ENCODE results near the gene AK5. TPM values are rescaled to one million over a fixed set of nuclear protein-coding genes. Genes with fewer than 3 reads are reported as not detected.
A peak's percentile ranks its signal among the peaks of the same experiment; 100 is the strongest.

Gene AK5
- polyA plus RNA-seq, 1 donor (not counting 4 experiments of a cell fraction or from before 2014, with no cell fraction given) = 0.30 TPM

DNA sequence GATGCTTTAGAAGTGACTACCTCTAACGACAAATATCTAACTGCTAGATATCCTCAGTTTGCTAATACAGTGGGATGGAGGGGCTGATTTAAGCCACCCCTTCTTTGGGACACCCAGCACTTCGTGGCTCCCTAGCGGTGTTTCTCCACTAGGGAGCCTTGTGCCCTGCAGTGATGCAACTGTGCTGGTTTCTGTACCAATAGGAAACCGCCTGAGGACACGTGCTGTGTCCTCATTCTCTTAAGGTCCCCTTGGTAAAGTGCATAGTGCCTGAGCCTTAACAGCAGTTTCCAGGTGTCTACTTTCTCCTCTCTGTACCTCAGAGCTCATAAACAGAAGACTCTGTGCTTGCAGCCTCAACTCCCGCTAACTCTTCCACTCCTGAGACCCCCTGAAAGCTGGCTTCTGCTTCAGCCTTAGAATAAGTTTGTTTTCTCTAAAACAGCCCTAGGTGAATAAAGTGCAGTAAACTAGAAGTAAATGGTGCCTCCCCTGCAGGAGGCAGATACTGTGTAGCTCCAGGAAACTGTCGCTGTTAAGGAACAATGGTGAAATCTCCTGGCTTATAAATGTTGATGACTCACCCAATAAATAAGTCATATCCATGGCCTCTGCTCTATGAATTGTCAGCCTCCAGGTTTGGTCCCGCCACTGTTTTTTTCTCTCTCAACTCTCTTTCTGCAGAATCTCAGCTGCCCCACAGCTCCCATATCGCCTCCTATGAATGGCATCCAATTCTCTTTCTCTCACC lies 130.4 kb downstream of the AK5 start:
- Histone ChIP-seq H2AFZ (ENCODE audit: control insufficient read depth, low read length) (no peak overlapping the region), H3K79me2 (ENCODE audit: control insufficient read depth, insufficient read depth, low read length) (no peaks in the 10 kb centered on the region), H3K9me1 (ENCODE audit: control insufficient read depth, extremely low read depth, insufficient read depth, low read length) (no peaks in the 10 kb centered on the region), H3K9me3 (ENCODE audit: control insufficient read depth, low read depth, low read length) (no peaks in the 10 kb centered on the region), H3K9ac (ENCODE audit: control insufficient read depth, extremely low read depth, insufficient read depth, low read length) (no peak overlapping the region), H3K4me1 (ENCODE audit: control insufficient read depth, extremely low read depth, insufficient read depth, low read length) (no peaks in the 10 kb centered on the region), H3K36me3 (ENCODE audit: control insufficient read depth in 2 of 2, extremely low read depth in 1 of 2, insufficient read depth in 2 of 2, low read length in 2 of 2) (no peaks in the 10 kb centered on the region), H3K27me3 (ENCODE audit: control insufficient read depth, extremely low read depth, insufficient read depth, low read length) (no peaks in the 10 kb centered on the region), H3K4me2 (ENCODE audit: control insufficient read depth, extremely low read depth, insufficient read depth, low read depth, low read length) (no peak overlapping the region), H4K20me1 (ENCODE audit: control insufficient read depth, extremely low read depth, insufficient read depth, low read length) (no peaks in the 10 kb centered on the region), H3K4me3 (ENCODE audit: control insufficient read depth in 2 of 3, extremely low read depth in 1 of 3, insufficient read depth in 2 of 3, low read depth in 1 of 3, low read length in 3 of 3) (no peak overlapping the region), H3K27ac (ENCODE audit: control insufficient read depth, insufficient read depth, low read length) (no peak overlapping the region)
- no peak for DNase-seq (ENCODE audit: low read depth, low spot score)
- no peak for TF ChIP-seq EZH2 (IDR thresholded peaks at IDR 0.05; ENCODE audit: low read length)
- peak in 1 of 3 experiments; percentile 2 for TF ChIP-seq CTCF (optimal IDR thresholded peaks at IDR 0.05 in 1 of 3, IDR thresholded peaks at IDR 0.05 in 1 of 3, conservative IDR thresholded peaks at IDR 0.05 in 1 of 3; ENCODE audit: extremely low read depth in 1 of 3, insufficient read depth in 2 of 3, low read length in 3 of 3)
- dilution Hi-C loops (cut with MboI; ENCODE audit: extremely low pct_ligation_motif_present, low sequenced_read_pairs) = no loop called here
- peak; percentile 49 for FAIRE-seq

GRCh38 chr1:77412820-77413530 lies 131.2 kb downstream of the AK5 start:
- Histone ChIP-seq H3K4me2 (ENCODE audit: control insufficient read depth, extremely low read depth, insufficient read depth, low read depth, low read length) (no peak overlapping the region), H2AFZ (ENCODE audit: control insufficient read depth, low read length) (no peak overlapping the region)

More at GRCh38 chr1:77412820-77413530, 131.2 kb downstream of the AK5 start:
- H3K4me3 ChIP-seq (ENCODE audit: control insufficient read depth in 2 of 3, extremely low read depth in 1 of 3, insufficient read depth in 2 of 3, low read depth in 1 of 3, low read length in 3 of 3) = no peak overlapping the region
- no peak overlapping the region for H3K27ac ChIP-seq (ENCODE audit: control insufficient read depth, insufficient read depth, low read length)
- dilution Hi-C loops (cut with MboI; ENCODE audit: extremely low pct_ligation_motif_present, low sequenced_read_pairs) = no loop called here
- H3K79me2 ChIP-seq (ENCODE audit: control insufficient read depth, insufficient read depth, low read length) = no peaks in the 10 kb centered on the region
- no peak for TF ChIP-seq CTCF (optimal IDR thresholded peaks at IDR 0.05 in 1 of 3, IDR thresholded peaks at IDR 0.05 in 1 of 3, conservative IDR thresholded peaks at IDR 0.05 in 1 of 3; ENCODE audit: extremely low read depth in 1 of 3, insufficient read depth in 2 of 3, low read length in 3 of 3)
- TF ChIP-seq EZH2 (IDR thresholded peaks at IDR 0.05; ENCODE audit: low read length) = no peak
- H4K20me1 ChIP-seq (ENCODE audit: control insufficient read depth, extremely low read depth, insufficient read depth, low read length) = no peaks in the 10 kb centered on the region
- no peaks in the 10 kb centered on the region for H3K27me3 ChIP-seq (ENCODE audit: control insufficient read depth, extremely low read depth, insufficient read depth, low read length)
- H3K9me1 ChIP-seq (ENCODE audit: control insufficient read depth, extremely low read depth, insufficient read depth, low read length) = no peaks in the 10 kb centered on the region
- no peak overlapping the region for H3K9ac ChIP-seq (ENCODE audit: control insufficient read depth, extremely low read depth, insufficient read depth, low read length)
- H3K36me3 ChIP-seq (ENCODE audit: control insufficient read depth in 2 of 2, extremely low read depth in 1 of 2, insufficient read depth in 2 of 2, low read length in 2 of 2) = no peaks in the 10 kb centered on the region
- H3K9me3 ChIP-seq (ENCODE audit: control insufficient read depth, low read depth, low read length) = no peaks in the 10 kb centered on the region
- no peaks in the 10 kb centered on the region for H3K4me1 ChIP-seq (ENCODE audit: control insufficient read depth, extremely low read depth, insufficient read depth, low read length)
- DNase-seq (ENCODE audit: low read depth, low spot score) (no peak), FAIRE-seq (no peak)
